HCT116 (cell line): ENCODE data around the gene KCNA4. TPM values are rescaled to one million over a fixed set of nuclear protein-coding genes. Genes with fewer than 3 reads are reported as not detected.

Experiments
- ATAC-seq: fragments of 200-7000 bp; cut with Tn5 transposase; 2 replicates; pipeline ENCODE4 v1.9.1; 2020; ENCODE audit warnings: mild to moderate bottlenecking, moderate library complexity
- BruUV-seq: library from RNA; stranded (reverse); fragments of 400-500 nt; replicated peaks from 2 replicates; lab custom pipeline; 2021; lab: Mats Ljungman, UMichigan
- CTCF ChIA-PET: fragments of 300-600 bp; sonication (Branson Sonifier 250); formaldehyde crosslinking; loops from one replicate; lab custom pipeline; 2021; ENCODE audit warnings: antibody characterized with exemption; lab: Charles Lee
- POLR2A ChIA-PET: fragments of 300-600, 350-600 bp; sonication (Branson Sonifier 250); formaldehyde crosslinking; loops from one replicate; lab custom pipeline; 2021; ENCODE audit warnings: antibody characterized with exemption; lab: Charles Lee
- RAD21 ChIA-PET, 2 experiments: fragments of 300-600 bp; sonication (Branson Sonifier 250); formaldehyde crosslinking; loops; one replicate each; lab custom pipeline; 2023; ENCODE audit warnings: low total read pairs in 2 of 2; ENCODE audit not compliant: uncharacterized antibody in 2 of 2, unreplicated experiment in 2 of 2, low non-redundant PET in 1 of 2; lab: Charles Lee
- DNase-seq: peaks from one replicate; pipeline ENCODE4 v3.0.0-alpha.2; 2010; ENCODE audit warnings: low read depth, low spot score
- H2AFZ ChIP-seq: fragments of 200-600 bp; shearing (Covaris generic), sonication (generic); 2 replicates; pipeline ENCODE4 v1.6.1; 2017; ENCODE audit warnings: low read depth, mixed run types, mixed read lengths, antibody characterized with exemption, low read length; ENCODE audit not compliant: poor library complexity, severe bottlenecking
- H3K27ac ChIP-seq: 2 replicates; pipeline ENCODE4 v1.5.1; 2012; ENCODE audit warnings: low read depth, low read length
- H3K27me3 ChIP-seq: fragments of 200-600 bp; sonication (generic); 2 replicates; pipeline ENCODE4 v1.6.1; 2016; ENCODE audit warnings: mixed run types, low read length, mixed read lengths; ENCODE audit not compliant: insufficient read depth
- H3K36me3 ChIP-seq, 2 experiments: fragments of 200-500 bp in 1 of 2; fragments of 200-600 bp in 1 of 2; sonication (Bioruptor generic) in 1 of 2; sonication (generic) in 1 of 2; 2 replicates each; pipeline versions ENCODE4 v1.5.1 to v1.6.1; 2014 to 2016; ENCODE audit warnings: low read length in 2 of 2, inconsistent platforms in 1 of 2, mixed read lengths in 1 of 2, mixed run types in 1 of 2; ENCODE audit not compliant: insufficient read depth in 2 of 2, control insufficient read depth in 1 of 2
- H3K4me1 ChIP-seq, 2 experiments: fragments of 200-600 bp in 1 of 2; sonication (generic) in 1 of 2; 2 replicates each; pipeline versions ENCODE4 v1.5.1 to v1.6.1; 2012 to 2017; ENCODE audit warnings: low read length in 2 of 2, inconsistent platforms in 1 of 2, mild to moderate bottlenecking in 1 of 2, mixed read lengths in 1 of 2, mixed run types in 1 of 2, moderate library complexity in 1 of 2; ENCODE audit not compliant: insufficient read depth in 2 of 2, control insufficient read depth in 1 of 2
- H3K4me2 ChIP-seq: fragments of 200-600 bp; sonication (generic); 2 replicates; pipeline ENCODE4 v1.6.1; 2017; ENCODE audit warnings: mixed run types, low read length, mixed read lengths
- H3K4me3 ChIP-seq, 2 experiments: fragments of 200-600 bp in 1 of 2; sonication (generic) in 1 of 2; replicated peaks in 1 of 2; 2 replicates each; pipeline ENCODE4 v1.5.1; 2011 to 2016; ENCODE audit warnings: low read length in 2 of 2, control low read depth in 1 of 2, low read depth in 1 of 2, mild to moderate bottlenecking in 1 of 2, mixed read lengths in 1 of 2, mixed run types in 1 of 2
- H3K79me2 ChIP-seq: fragments of 200-600 bp; sonication (generic); 2 replicates; pipeline ENCODE4 v1.6.1; 2017; ENCODE audit warnings: mild to moderate bottlenecking, mixed run types, low read length, moderate library complexity, mixed read lengths; ENCODE audit not compliant: insufficient read depth
- H3K9ac ChIP-seq: fragments of 200-600 bp; sonication (generic); 2 replicates; pipeline ENCODE4 v1.6.1; 2016; ENCODE audit warnings: low read length, mixed read lengths
- H3K9me2 ChIP-seq: fragments of 200-600 bp; sonication (generic), shearing (Covaris generic); 2 replicates; pipeline ENCODE4 v1.6.1; 2017; ENCODE audit warnings: mixed run types, mild to moderate bottlenecking, moderate library complexity; ENCODE audit not compliant: insufficient read depth
- H3K9me3 ChIP-seq, 2 experiments: fragments of 200-500 bp in 1 of 2; fragments of 200-600 bp in 1 of 2; sonication (Bioruptor generic) in 1 of 2; sonication (generic) in 1 of 2; 2 replicates each; pipeline ENCODE4 v1.6.1; 2014 to 2017; ENCODE audit warnings: low read length in 2 of 2, mixed read lengths in 2 of 2, inconsistent platforms in 1 of 2, low read depth in 1 of 2, mild to moderate bottlenecking in 1 of 2, mixed run types in 1 of 2, moderate library complexity in 1 of 2; ENCODE audit not compliant: control insufficient read depth in 1 of 2, insufficient read depth in 1 of 2
- H4K20me1 ChIP-seq: fragments of 200-600 bp; sonication (generic), shearing (Covaris generic); 2 replicates; pipeline ENCODE4 v1.6.1; 2017; ENCODE audit warnings: mixed run types, mild to moderate bottlenecking, moderate library complexity; ENCODE audit not compliant: insufficient read depth
- CBX3 ChIP-seq: IDR thresholded peaks from 2 replicates; pipeline ENCODE4 v1.6.1; 2012; ENCODE audit warnings: low read depth
- CTCF ChIP-seq, 3 experiments: fragments of 200-600 bp in 1 of 3; sonication (generic) in 1 of 3; IDR thresholded peaks in 2 of 3; conservative IDR thresholded peaks in 1 of 3; 2 replicates each; pipeline ENCODE4 v1.5.1; 2012 to 2017; ENCODE audit warnings: low read depth in 2 of 3, low read length in 2 of 3, antibody characterized with exemption in 1 of 3, borderline replicate concordance in 1 of 3, control low read depth in 1 of 3, mild to moderate bottlenecking in 1 of 3, mixed read lengths in 1 of 3, mixed run types in 1 of 3, moderate library complexity in 1 of 3; ENCODE audit not compliant: insufficient read depth in 1 of 3
- EGR1 ChIP-seq: IDR thresholded peaks from 2 replicates; pipeline ENCODE4 v1.6.1; 2012; ENCODE audit warnings: low read depth
- ELF1 ChIP-seq: IDR thresholded peaks from 2 replicates; pipeline ENCODE4 v1.6.1; 2012; ENCODE audit warnings: low read depth, borderline replicate concordance
- EZH2phosphoT487 ChIP-seq: fragments of 200-600 bp; IDR thresholded peaks from 2 replicates; pipeline ENCODE4 v1.6.1; 2018; ENCODE audit warnings: antibody characterized with exemption, borderline replicate concordance
- POLR2A ChIP-seq: IDR thresholded peaks from 2 replicates; pipeline ENCODE4 v1.7.0; 2011; ENCODE audit warnings: borderline replicate concordance; ENCODE audit not compliant: insufficient read depth, insufficient read length; ENCODE audit errors: extremely low read depth
- SP1 ChIP-seq: IDR thresholded peaks from 2 replicates; pipeline ENCODE4 v1.6.1; 2012; ENCODE audit warnings: low read depth
- SRF ChIP-seq: IDR thresholded peaks from 2 replicates; pipeline ENCODE4 v1.6.1; 2012; ENCODE audit warnings: low read depth
- TCF7L2 ChIP-seq: IDR thresholded peaks from 2 replicates; pipeline ENCODE4 v1.7.0; 2011; ENCODE audit warnings: borderline replicate concordance, inconsistent platforms; ENCODE audit not compliant: insufficient read depth, insufficient read length; ENCODE audit errors: extremely low read depth
- ZFX ChIP-seq: fragments of 450-650 bp; IDR thresholded peaks from 2 replicates; pipeline ENCODE4 v1.6.1; 2017
- intact Hi-C: fragments of 100-400 bp; cut with micrococcal nuclease; formaldehyde crosslinking; loops from 2 replicates; pipeline ENCODE4 v1.10.0; 2022
- total RNA-seq: library from RNA; stranded (reverse); gene quantifications from one replicate; pipeline ENCODE4 v1.2.1, GENCODE V29; 2021; ENCODE audit not compliant: unreplicated experiment
- TF ChIP-seq, protein P1 (sequence below): IDR thresholded peaks from 2 replicates; pipeline ENCODE4 v1.6.1; 2012

KCNA4 gene
- total RNA-seq, 1 experiment from 2014 or later: not detected

DNA sequence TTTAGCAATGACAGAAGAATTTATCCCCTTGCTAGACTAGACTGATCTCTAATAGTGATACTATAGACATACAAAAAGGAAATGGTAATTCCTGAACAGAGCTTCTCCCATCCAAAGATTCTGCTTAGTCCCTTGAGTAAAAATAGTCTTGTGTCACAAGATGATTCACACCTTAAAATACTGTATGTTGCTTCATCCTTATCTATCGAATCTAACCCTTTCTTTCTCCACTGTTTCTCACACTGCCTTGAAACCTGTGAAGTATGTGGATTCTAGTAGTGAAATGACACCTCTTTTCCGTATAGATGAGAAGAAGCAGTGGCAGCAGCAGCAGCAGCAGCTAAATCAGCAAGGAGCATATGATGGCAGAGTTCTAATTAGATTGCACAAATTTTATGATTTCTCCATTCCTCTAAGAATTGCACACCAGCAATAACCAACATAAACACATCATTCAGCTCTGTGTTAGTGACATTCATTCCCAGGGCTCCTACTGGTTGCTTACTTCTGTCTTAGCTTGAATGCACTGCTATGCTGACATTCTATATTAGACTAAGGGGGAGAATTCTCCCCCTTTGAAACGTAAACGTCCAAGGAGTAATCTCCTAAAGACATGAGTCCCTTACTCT is 14.6 kb downstream of the KCNA4 start:
- intact Hi-C loops: no loop called here
- Histone ChIP-seq H3K9ac (no peak overlapping the region), H3K4me3 (no peak overlapping the region), H3K27ac (no peak overlapping the region), H3K36me3 (no peaks in the 10 kb centered on the region), H3K9me2 (no peaks in the 10 kb centered on the region), H3K4me2 (no peak overlapping the region), H4K20me1 (no peaks in the 10 kb centered on the region), H3K27me3 (no peaks in the 10 kb centered on the region), H3K9me3 (peaks cover 0 to 3% of the 10 kb centered on the region in 2 experiments; a peak in 1 of 4 replicates), H3K79me2 (no peaks in the 10 kb centered on the region), H3K4me1 (no peaks in the 10 kb centered on the region), H2AFZ (no peak overlapping the region)
- DNase-seq (no peak), ATAC-seq (no peak)
- BruUV-seq: no TSS peak
- ChIA-PET RAD21 (no interaction called here), CTCF (no interaction called here), POLR2A (no interaction called here)
- TF ChIP-seq EZH2phosphoT487 (no peak), ELF1 (no peak), CBX3 (no peak), EGR1 (no peak), SP1 (no peak), POLR2A (no peak), ZFX (no peak), TCF7L2 (no peak), CTCF (IDR thresholded peaks at IDR 0.05 in 2 of 3, conservative IDR thresholded peaks at IDR 0.05 in 1 of 3; ENCODE audit: borderline replicate concordance in 1 of 3, insufficient read depth in 1 of 3, low read depth in 2 of 3, low read length in 2 of 3) (no peak), SRF (no peak)
- TF ChIP-seq, protein P1, sequence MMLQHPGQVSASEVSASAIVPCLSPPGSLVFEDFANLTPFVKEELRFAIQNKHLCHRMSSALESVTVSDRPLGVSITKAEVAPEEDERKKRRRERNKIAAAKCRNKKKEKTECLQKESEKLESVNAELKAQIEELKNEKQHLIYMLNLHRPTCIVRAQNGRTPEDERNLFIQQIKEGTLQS: no peak
